Measurements from ENCODE around the gene PCDHB4. TPM values are rescaled to one million over a fixed set of nuclear protein-coding genes. Genes with fewer than 3 reads are reported as not detected.

The PCDHB4 gene
- total and polyA plus RNA-seq, 2 of the 13 experiments (the other 11 are each of a cell fraction or from before 2014, with no cell fraction given), result 0.08 to 0.13 TPM

- TF ChIP-seq, protein P1, sequence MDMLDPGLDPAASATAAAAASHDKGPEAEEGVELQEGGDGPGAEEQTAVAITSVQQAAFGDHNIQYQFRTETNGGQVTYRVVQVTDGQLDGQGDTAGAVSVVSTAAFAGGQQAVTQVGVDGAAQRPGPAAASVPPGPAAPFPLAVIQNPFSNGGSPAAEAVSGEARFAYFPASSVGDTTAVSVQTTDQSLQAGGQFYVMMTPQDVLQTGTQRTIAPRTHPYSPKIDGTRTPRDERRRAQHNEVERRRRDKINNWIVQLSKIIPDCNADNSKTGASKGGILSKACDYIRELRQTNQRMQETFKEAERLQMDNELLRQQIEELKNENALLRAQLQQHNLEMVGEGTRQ (IDR thresholded peaks at IDR 0.05; ENCODE audit: low read depth, low read length), result no peak
- TF ChIP-seq, protein P1 (CRISPR knock-in tag; IDR thresholded peaks at IDR 0.05; ENCODE audit: borderline replicate concordance), result no peak
- TF ChIP-seq THAP11 (CRISPR knock-in tag; IDR thresholded peaks at IDR 0.05) (0 out of 2 replicates have a peak, but pooled peaks have one; percentile 18), ZFP90 (CRISPR knock-in tag; IDR thresholded peaks at IDR 0.05; ENCODE audit: borderline replicate concordance) (no peak), KDM5A (IDR thresholded peaks at IDR 0.05; ENCODE audit: borderline replicate concordance, low read length) (peak; percentile 42; the same call in 1 of the 2 replicates), KLF6 (CRISPR knock-in tag; IDR thresholded peaks at IDR 0.05) (0 out of 2 replicates have a peak, but pooled peaks have one; percentile 28), SP1 (IDR thresholded peaks at IDR 0.05) (no peak), SP1 (CRISPR knock-in tag; IDR thresholded peaks at IDR 0.05) (no peak), ISL2 (CRISPR knock-in tag; IDR thresholded peaks at IDR 0.05) (0 out of 2 replicates have a peak, but pooled peaks have one; percentile 28), SMC3 (IDR thresholded peaks at IDR 0.05; ENCODE audit: low read length) (peak; percentile 59; the same call in 1 of the 2 replicates), RXRB (CRISPR knock-in tag; IDR thresholded peaks at IDR 0.05; ENCODE audit: borderline replicate concordance) (peak; percentile 50), DRAP1 (CRISPR knock-in tag; IDR thresholded peaks at IDR 0.05) (peak; percentile 49; the same call in 1 of the 2 replicates), ZNF556 (CRISPR knock-in tag; IDR thresholded peaks at IDR 0.05; ENCODE audit: borderline replicate concordance) (peak; percentile 43; the same call in 1 of the 2 replicates), HES4 (CRISPR knock-in tag; IDR thresholded peaks at IDR 0.05; ENCODE audit: borderline replicate concordance) (no peak), SATB2 (CRISPR knock-in tag; IDR thresholded peaks at IDR 0.05) (no peak), GLI4 (CRISPR knock-in tag; IDR thresholded peaks at IDR 0.05; ENCODE audit: borderline replicate concordance) (no peak; the same call in 1 of the 2 replicates), PHF8 (CRISPR knock-in tag; IDR thresholded peaks at IDR 0.05) (peak; percentile 77), MEIS1 (CRISPR knock-in tag; IDR thresholded peaks at IDR 0.05; ENCODE audit: borderline replicate concordance) (no peak), XRCC5 (optimal IDR thresholded peaks at IDR 0.05; ENCODE audit: low read length) (peak; percentile 79), DPF2 (CRISPR knock-in tag; IDR thresholded peaks at IDR 0.05; ENCODE audit: borderline replicate concordance, low read depth) (no peak), ZNF143 (CRISPR knock-in tag; IDR thresholded peaks at IDR 0.05) (peak; percentile 43; the same call in 1 of the 2 replicates), ARID2 (CRISPR knock-in tag; IDR thresholded peaks at IDR 0.05; ENCODE audit: borderline replicate concordance) (no peak), DMAP1 (CRISPR knock-in tag; IDR thresholded peaks at IDR 0.05) (peak; percentile 40; the same call in 1 of the 2 replicates), TCF7L2 (IDR thresholded peaks at IDR 0.05; ENCODE audit: low read depth, low read length) (no peak), CTCF (CRISPR knock-in tag; IDR thresholded peaks at IDR 0.05) (peak; percentile 87), SOX6 (IDR thresholded peaks at IDR 0.05) (no peak), SOX6 (CRISPR knock-in tag; IDR thresholded peaks at IDR 0.05) (peak; percentile 15; the same call in 1 of the 2 replicates), KAT8 (CRISPR knock-in tag; IDR thresholded peaks at IDR 0.05) (peak; percentile 78)
These were observed 26.9 kb upstream of the PCDHB4 start, which contains the start of gene PCDHB2 (continued) for GRCh38 chr5:141094481-141095262.
